H1 (cell line): ENCODE measurements around the gene GSX1. TPM values are rescaled to one million over a fixed set of nuclear protein-coding genes. Genes with fewer than 3 reads are reported as not detected.

ENCODE experiments used
- CHD2 ChIP-seq: IDR thresholded peaks from 2 replicates; pipeline ENCODE4 v1.6.1; 2012; ENCODE audit warnings: low read length, improper control_type of control experiment
- GABPA ChIP-seq: IDR thresholded peaks from 2 replicates; pipeline ENCODE4 v1.6.1; 2011; ENCODE audit warnings: mild to moderate bottlenecking, low read length, moderate library complexity, borderline replicate concordance; ENCODE audit not compliant: insufficient read depth
- MAX ChIP-seq: IDR thresholded peaks from 2 replicates; pipeline ENCODE4 v1.6.1; 2012; ENCODE audit warnings: inconsistent platforms
- NRF1 ChIP-seq: IDR thresholded peaks from 2 replicates; pipeline ENCODE4 v1.6.1; 2011; ENCODE audit warnings: mild to moderate bottlenecking, low read depth, low read length, improper control_type of control experiment
- RBBP5 ChIP-seq: IDR thresholded peaks from 2 replicates; pipeline ENCODE4 v1.7.1; 2012; ENCODE audit warnings: low read depth, mild to moderate bottlenecking, inconsistent platforms, low read length, moderate library complexity, borderline replicate concordance
- SP4 ChIP-seq: IDR thresholded peaks from 2 replicates; pipeline ENCODE4 v1.6.1; 2012; ENCODE audit warnings: low read length, inconsistent platforms
- SRF ChIP-seq: IDR thresholded peaks from 2 replicates; pipeline ENCODE4 v1.6.1; 2011; ENCODE audit warnings: mild to moderate bottlenecking, low read depth, low read length, moderate library complexity
- TCF12 ChIP-seq: IDR thresholded peaks from 2 replicates; pipeline ENCODE4 v1.6.1; 2011; ENCODE audit warnings: low read depth, mild to moderate bottlenecking, low read length
- polyA plus RNA-seq, 7 experiments: library from polyadenylated mRNA; depleted of rRNA in 3 of 7; stranded (reverse) in 5 of 7; unstranded in 2 of 7; fragments of >200 nt in 5 of 7; fragments of 200-250 nt in 2 of 7; gene quantifications; 1 replicate in 5 of 7; 2 replicates in 1 of 7; 4 replicates in 1 of 7; pipeline versions ENCODE4 v1.2.1 to v1.2.3, GENCODE V29; 2011 to 2013; ENCODE audit warnings: missing spikeins in 2 of 7, mixed read lengths in 2 of 7
- total RNA-seq: library from RNA; stranded (reverse); fragmentation: NEBNext Ultra II Directional; extraction: Animal tissue kit (Norgen Biotek cat#: 25700); gene quantifications from 2 replicates; pipeline ENCODE4 v1.2.1, GENCODE V29; 2021

The GSX1 gene
- total and polyA plus RNA-seq, 2 of the 8 experiments (the other 6 are each of a cell fraction or from before 2014, with no cell fraction given): not detected

- no peak for TF ChIP-seq SP4
- no peak for TF ChIP-seq RBBP5
- no peak for TF ChIP-seq GABPA
- TF ChIP-seq CHD2: no peak
- no peak for TF ChIP-seq NRF1
- TF ChIP-seq TCF12: no peak
- TF ChIP-seq SRF: no peak
- no peak for TF ChIP-seq MAX
Measured at GRCh38 chr13:27833206-27833605, 40.9 kb downstream of the GSX1 start (continued).
